Choroid plexus epithelial cell (primary cell): Measurements from ENCODE around the gene SNED1.

ENCODE experiments used
- DNase-seq: peaks from one replicate; pipeline ENCODE4 v3.0.0-alpha.2; 2010; ENCODE audit warnings: low read depth
- H3K4me3 ChIP-seq: 2 replicates; pipeline ENCODE4 v1.5.1; 2011; ENCODE audit warnings: low read depth, mild to moderate bottlenecking, control low read depth, low read length, moderate library complexity
- CTCF ChIP-seq: conservative IDR thresholded peaks from 2 replicates; pipeline ENCODE4 v1.5.1; 2011; ENCODE audit warnings: low read depth, mild to moderate bottlenecking, control low read depth, inconsistent platforms, low read length, moderate library complexity

Gene SNED1

GRCh38 chr2:241094172-241094571 lies 95.8 kb downstream of the SNED1 start:
- no peak for TF ChIP-seq CTCF
- no peak for DNase-seq
- no peak overlapping the region for H3K4me3 ChIP-seq

GRCh38 chr2:241094924-241095420 lies 96.6 kb downstream of the SNED1 start:
- no peak overlapping the region for H3K4me3 ChIP-seq
- TF ChIP-seq CTCF, result no peak
- no peak for DNase-seq

GRCh38 chr2:241095594-241096290 lies 97.3 kb downstream of the SNED1 start:
- H3K4me3 ChIP-seq, result no peak overlapping the region
- DNase-seq, result no peak
- TF ChIP-seq CTCF, result no peak

- no peak for DNase-seq
- no peak overlapping the region for H3K4me3 ChIP-seq
- no peak for TF ChIP-seq CTCF
Observed at GRCh38 chr2:241096979-241097378, 98.6 kb downstream of the SNED1 start.

GRCh38 chr2:241099246-241099645 lies 100.8 kb downstream of the SNED1 start:
- TF ChIP-seq CTCF, result no peak
- DNase-seq, result no peak
- no peak overlapping the region for H3K4me3 ChIP-seq

GRCh38 chr2:241102239-241102803 lies 103.9 kb downstream of the SNED1 start, which contains the start of gene MTERF4:
Gene MTERF4 (minus strand): TSS chr2:241102287. CDS start chr2:241102273, 14 bp downstream.
- peak within 1 kb of the TSS; percentile 96 for H3K4me3 ChIP-seq
- DNase-seq, result peak; percentile 80
- no peak for TF ChIP-seq CTCF
